Measurements from ENCODE around the gene RNGTT. TPM values are rescaled to one million over a fixed set of nuclear protein-coding genes. Genes with fewer than 3 reads are reported as not detected.
"Not testable (repeated sequence)": the region's sequence is repeated elsewhere in the genome, so short reads cannot be mapped to it uniquely, and the experiment has no call there.

Gene RNGTT
- total RNA-seq, 1 donor from 2014 or later, result 18.2 TPM

DNA sequence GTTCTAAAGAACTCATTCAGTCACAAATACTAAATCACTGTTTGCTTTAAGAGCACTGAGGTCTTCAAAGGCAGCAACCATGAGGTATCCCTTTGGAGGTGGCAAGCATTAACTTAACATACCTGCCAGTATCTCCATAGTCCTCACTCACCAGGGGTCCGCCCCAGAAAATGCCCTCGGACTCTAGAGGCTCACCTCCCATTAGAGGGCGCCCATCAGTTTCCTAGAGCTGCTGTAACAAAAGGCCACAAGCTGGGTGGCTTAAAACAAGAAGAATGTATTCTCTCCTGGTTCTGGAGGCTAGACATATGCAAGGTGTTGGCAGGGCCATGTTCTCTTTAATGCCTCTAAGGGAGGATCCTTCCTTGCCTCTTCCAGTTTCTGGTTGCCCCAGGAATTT, 12.0 kb upstream of the RNGTT start:
- H3K4me3 ChIP-seq, result no peak overlapping the region
- H3K36me3 ChIP-seq, result no peaks in the 10 kb centered on the region
- no peaks in the 10 kb centered on the region for H3K9me3 ChIP-seq
- DNase-seq (ENCODE audit: extremely low spot score in 2 of 2), result no peak
- no peaks in the 10 kb centered on the region for H3K27me3 ChIP-seq
- intact Hi-C loops (cut with DNase I), result no loop called here
- H3K4me1 ChIP-seq, result no peaks in the 10 kb centered on the region
- TF ChIP-seq POLR2AphosphoS5 (IDR thresholded peaks at IDR 0.05; ENCODE audit: insufficient read depth in 1 of 2, low read depth in 1 of 2) (no peak), POLR2A (IDR thresholded peaks at IDR 0.05) (no peak)
- TF ChIP-seq, protein P1, sequence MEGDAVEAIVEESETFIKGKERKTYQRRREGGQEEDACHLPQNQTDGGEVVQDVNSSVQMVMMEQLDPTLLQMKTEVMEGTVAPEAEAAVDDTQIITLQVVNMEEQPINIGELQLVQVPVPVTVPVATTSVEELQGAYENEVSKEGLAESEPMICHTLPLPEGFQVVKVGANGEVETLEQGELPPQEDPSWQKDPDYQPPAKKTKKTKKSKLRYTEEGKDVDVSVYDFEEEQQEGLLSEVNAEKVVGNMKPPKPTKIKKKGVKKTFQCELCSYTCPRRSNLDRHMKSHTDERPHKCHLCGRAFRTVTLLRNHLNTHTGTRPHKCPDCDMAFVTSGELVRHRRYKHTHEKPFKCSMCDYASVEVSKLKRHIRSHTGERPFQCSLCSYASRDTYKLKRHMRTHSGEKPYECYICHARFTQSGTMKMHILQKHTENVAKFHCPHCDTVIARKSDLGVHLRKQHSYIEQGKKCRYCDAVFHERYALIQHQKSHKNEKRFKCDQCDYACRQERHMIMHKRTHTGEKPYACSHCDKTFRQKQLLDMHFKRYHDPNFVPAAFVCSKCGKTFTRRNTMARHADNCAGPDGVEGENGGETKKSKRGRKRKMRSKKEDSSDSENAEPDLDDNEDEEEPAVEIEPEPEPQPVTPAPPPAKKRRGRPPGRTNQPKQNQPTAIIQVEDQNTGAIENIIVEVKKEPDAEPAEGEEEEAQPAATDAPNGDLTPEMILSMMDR (IDR thresholded peaks at IDR 0.05), result no peak
- no peak overlapping the region for H3K27ac ChIP-seq

DNA sequence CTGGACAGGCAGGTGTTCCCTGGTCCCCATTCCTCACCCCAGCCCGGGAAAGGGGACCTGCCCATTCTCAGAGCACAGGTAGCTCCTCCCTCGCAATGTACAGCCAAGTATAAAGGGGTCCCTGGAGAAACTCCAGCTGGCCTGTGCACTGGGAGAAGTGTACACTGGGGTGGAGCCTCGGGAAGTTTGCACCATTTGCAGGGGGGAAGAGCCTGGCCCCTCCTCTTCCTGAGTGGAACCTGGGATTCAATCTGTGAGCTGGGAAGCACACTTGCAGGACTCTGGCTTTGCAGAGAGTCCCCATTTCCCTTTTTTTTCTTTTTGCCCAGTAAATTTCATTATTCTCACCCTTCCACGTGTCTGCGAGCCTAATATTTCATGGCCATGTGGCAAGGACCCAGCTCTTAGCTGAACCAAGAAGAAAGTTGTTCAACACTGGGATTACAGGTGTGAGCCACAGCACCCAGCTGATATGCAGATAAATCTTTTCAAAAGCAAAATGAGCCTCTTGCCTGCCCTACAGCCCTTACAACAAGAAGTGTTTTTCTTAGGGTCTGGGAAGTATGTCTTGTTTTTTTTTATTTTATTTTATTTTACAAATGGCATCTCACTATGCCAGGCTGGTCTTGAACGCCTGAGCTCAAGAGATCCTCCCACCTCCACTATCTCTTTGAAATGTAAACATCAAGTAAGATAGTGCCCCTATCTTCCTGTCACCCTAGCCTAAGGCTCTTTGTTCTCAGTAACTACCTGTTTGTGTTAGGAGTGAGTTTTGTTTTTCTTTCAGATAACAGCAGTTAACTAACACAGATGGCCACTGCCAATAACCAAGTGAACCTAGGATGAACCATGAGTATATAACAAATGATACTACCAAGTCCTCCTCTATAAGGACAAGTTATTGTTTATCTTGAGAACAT, 9.3 kb upstream of the RNGTT start:
- TF ChIP-seq POLR2A (IDR thresholded peaks at IDR 0.05) (no peak), POLR2AphosphoS5 (IDR thresholded peaks at IDR 0.05; ENCODE audit: insufficient read depth in 1 of 2, low read depth in 1 of 2) (no peak)
- TF ChIP-seq, protein P1 (IDR thresholded peaks at IDR 0.05), result no peak
- Histone ChIP-seq H3K27ac (no peak overlapping the region), H3K36me3 (no peaks in the 10 kb centered on the region), H3K9me3 (no peaks in the 10 kb centered on the region), H3K4me3 (no peak overlapping the region), H3K4me1 (no peaks in the 10 kb centered on the region), H3K27me3 (no peaks in the 10 kb centered on the region)
- DNase-seq (ENCODE audit: extremely low spot score in 2 of 2), result no peak
- intact Hi-C loops (cut with DNase I), result no loop called here

DNA sequence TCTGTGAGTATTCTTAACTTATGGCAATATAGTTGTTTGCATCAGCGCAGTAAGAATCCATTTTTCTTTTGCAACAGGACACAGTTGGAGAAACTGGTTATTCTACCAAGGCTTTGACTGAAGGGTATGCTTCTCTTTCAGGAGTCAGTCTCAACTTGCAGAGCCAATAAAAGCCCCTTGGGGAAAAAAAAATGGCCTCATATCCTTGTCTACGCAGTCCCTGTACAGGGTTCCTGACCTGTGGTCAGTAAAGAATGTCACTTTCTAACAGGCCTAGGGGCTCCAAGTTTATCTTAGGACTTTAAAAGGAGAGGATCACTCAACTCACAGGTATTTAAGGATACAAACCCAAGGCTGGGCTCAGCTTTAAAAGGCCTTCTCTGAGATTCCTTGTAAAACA, 6.9 kb upstream of the RNGTT start:
- intact Hi-C loops (cut with DNase I), result no loop called here
- no peaks in the 10 kb centered on the region for H3K9me3 ChIP-seq

DNA sequence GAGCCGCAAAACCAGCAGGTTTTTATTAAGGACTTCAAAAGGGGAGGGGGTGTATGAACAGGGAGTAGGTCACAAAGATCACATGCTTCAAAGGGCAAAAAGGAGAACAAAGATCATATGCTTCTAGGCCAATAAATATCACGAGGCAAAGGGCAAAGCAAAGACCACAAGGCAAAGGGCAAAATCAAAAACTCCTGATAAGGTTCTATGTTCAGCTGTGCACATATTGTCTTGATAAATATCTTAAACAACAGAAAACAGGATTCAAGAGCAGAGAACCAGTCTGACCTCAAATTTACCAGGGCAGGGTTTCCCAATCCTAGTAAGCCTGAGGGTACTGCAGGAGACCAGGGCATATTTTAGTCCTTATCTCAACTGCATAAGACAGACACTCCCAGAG, 5.8 kb upstream of the RNGTT start:
- H3K36me3 ChIP-seq; intact Hi-C loops (cut with DNase I); DNase-seq (ENCODE audit: extremely low spot score in 2 of 2); H3K9me3 ChIP-seq; H3K27me3 ChIP-seq; H3K4me3 ChIP-seq; H3K4me1 ChIP-seq; H3K27ac ChIP-seq: not testable (repeated sequence)

More for the DNA sequence above, 6.9 kb upstream of the RNGTT start:
- TF ChIP-seq, protein P1 (IDR thresholded peaks at IDR 0.05), result no peak
- TF ChIP-seq POLR2AphosphoS5 (IDR thresholded peaks at IDR 0.05; ENCODE audit: insufficient read depth in 1 of 2, low read depth in 1 of 2) (no peak), POLR2A (IDR thresholded peaks at IDR 0.05) (no peak)
- no peaks in the 10 kb centered on the region for H3K36me3 ChIP-seq
- H3K27me3 ChIP-seq, result no peaks in the 10 kb centered on the region
- DNase-seq (ENCODE audit: extremely low spot score in 2 of 2), result no peak
- H3K27ac ChIP-seq, result no peak overlapping the region
- H3K4me1 ChIP-seq, result no peaks in the 10 kb centered on the region
- no peak overlapping the region for H3K4me3 ChIP-seq

DNA sequence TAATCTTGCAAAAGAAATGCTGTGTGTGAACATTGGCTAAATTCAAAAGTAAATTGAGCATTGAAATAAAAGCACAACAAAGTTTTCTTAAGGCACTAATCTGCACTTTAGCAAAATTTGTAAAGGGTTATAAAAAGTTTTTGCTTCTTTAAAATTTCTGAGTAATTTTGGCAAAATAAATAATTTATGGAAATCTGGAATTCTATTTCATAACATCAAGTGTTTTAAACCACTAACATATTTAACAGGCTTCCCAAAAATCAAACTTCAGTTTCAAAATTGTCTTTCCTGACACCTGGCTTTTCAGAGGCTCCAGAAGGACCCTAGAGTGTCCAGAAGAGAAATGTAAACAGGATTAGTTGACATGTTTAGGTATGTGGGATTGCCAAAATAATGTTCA, 4.5 kb upstream of the RNGTT start:
- H3K27ac ChIP-seq, result no peak overlapping the region
- H3K9me3 ChIP-seq, result no peaks in the 10 kb centered on the region
- H3K4me1 ChIP-seq, result peaks cover 11% of the 10 kb centered on the region
- intact Hi-C loops (cut with DNase I), result no loop called here
- DNase-seq (ENCODE audit: extremely low spot score in 2 of 2), result no peak
- H3K27me3 ChIP-seq, result no peaks in the 10 kb centered on the region
- TF ChIP-seq, protein P1 (IDR thresholded peaks at IDR 0.05), result no peak
- no peak for TF ChIP-seq POLR2A (IDR thresholded peaks at IDR 0.05)
- TF ChIP-seq POLR2AphosphoS5 (IDR thresholded peaks at IDR 0.05; ENCODE audit: insufficient read depth in 1 of 2, low read depth in 1 of 2), result no peak
- no peaks in the 10 kb centered on the region for H3K36me3 ChIP-seq
- no peak overlapping the region for H3K4me3 ChIP-seq

All from vagina (tissue), 2 donors.